H1 (cell line): ENCODE data around the gene ACTN4.

Experiments used
- BRCA1 ChIP-seq: IDR thresholded peaks from 2 replicates; pipeline ENCODE4 v1.6.1; 2012; ENCODE audit warnings: low read depth, low read length, improper control_type of control experiment
- EGR1 ChIP-seq: IDR thresholded peaks from 2 replicates; pipeline ENCODE4 v1.6.1; 2011; ENCODE audit warnings: low read depth, low read length, borderline replicate concordance
- SRF ChIP-seq: IDR thresholded peaks from 2 replicates; pipeline ENCODE4 v1.6.1; 2011; ENCODE audit warnings: mild to moderate bottlenecking, low read depth, low read length, moderate library complexity
- ZNF274 ChIP-seq: IDR thresholded peaks from 2 replicates; pipeline ENCODE4 v1.7.0; 2012; ENCODE audit warnings: low read length, borderline replicate concordance; ENCODE audit errors: extremely low read depth
- TF ChIP-seq, protein P1 (sequence below), 3 experiments: IDR thresholded peaks; 1 replicate in 2 of 3; 2 replicates in 1 of 3; pipeline versions ENCODE4 v1.5.1 to v1.6.1; 2011; ENCODE audit warnings: low read length in 3 of 3, mild to moderate bottlenecking in 3 of 3, inconsistent platforms in 2 of 3, low read depth in 1 of 3, moderate library complexity in 1 of 3; ENCODE audit not compliant: insufficient read depth in 1 of 3; ENCODE audit errors: control extremely low read depth in 1 of 3

DNA sequence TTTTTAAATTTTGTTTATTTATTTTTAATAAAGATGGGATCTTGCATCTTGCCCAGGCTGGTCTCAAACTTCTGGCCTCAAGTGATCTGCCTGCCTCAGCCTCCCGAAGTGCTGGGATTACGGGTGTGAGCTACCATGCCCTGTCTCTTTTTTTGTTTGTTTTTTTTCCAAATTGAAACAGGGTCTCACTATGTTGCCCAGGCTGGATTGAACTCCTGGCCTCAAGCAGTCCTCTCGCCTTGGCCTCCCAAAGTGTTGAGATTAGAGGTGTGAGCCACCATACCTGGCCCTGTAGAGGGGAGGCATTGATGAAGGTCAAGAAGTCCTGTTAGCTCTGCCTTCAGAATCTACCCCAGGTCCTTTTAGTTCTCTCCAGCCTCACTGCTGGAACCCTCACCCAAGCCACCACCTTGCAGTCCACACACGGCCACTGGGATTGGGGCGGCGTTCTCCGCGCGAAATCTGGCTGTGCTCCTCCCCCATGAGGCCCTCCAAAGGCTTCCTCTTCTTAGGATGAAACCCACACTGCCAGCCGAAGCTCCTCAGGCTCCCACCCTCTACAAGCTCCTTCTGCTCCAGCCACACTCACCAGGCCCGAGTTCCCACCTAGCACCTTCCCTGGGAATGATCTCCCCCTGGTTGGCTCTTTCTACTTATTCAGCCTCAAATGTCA is 34.9 kb downstream of the ACTN4 start:
- TF ChIP-seq, protein P1, sequence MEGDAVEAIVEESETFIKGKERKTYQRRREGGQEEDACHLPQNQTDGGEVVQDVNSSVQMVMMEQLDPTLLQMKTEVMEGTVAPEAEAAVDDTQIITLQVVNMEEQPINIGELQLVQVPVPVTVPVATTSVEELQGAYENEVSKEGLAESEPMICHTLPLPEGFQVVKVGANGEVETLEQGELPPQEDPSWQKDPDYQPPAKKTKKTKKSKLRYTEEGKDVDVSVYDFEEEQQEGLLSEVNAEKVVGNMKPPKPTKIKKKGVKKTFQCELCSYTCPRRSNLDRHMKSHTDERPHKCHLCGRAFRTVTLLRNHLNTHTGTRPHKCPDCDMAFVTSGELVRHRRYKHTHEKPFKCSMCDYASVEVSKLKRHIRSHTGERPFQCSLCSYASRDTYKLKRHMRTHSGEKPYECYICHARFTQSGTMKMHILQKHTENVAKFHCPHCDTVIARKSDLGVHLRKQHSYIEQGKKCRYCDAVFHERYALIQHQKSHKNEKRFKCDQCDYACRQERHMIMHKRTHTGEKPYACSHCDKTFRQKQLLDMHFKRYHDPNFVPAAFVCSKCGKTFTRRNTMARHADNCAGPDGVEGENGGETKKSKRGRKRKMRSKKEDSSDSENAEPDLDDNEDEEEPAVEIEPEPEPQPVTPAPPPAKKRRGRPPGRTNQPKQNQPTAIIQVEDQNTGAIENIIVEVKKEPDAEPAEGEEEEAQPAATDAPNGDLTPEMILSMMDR (IDR thresholded peaks at IDR 0.05; ENCODE audit: control extremely low read depth in 1 of 3, insufficient read depth in 1 of 3, low read depth in 1 of 3, low read length in 3 of 3): no peak
- TF ChIP-seq BRCA1: no peak
- TF ChIP-seq ZNF274: no peak
- no peak for TF ChIP-seq EGR1
- no peak for TF ChIP-seq SRF
